SK-N-SH treated with all-trans-retinoic acid at 6 μM for 48 hours (cell line): Measurements from ENCODE around the gene AP3B1.

Experiments used
- ISL1 ChIP-seq: fragments of 250-450 bp; sonication (Bioruptor Pico); IDR thresholded peaks from 2 replicates; pipeline ENCODE4 v2.1.2; 2022; ENCODE audit warnings: mild to moderate bottlenecking, moderate library complexity
- RARB ChIP-seq: fragments of 250-450 bp; sonication (Bioruptor Pico); IDR thresholded peaks from 2 replicates; pipeline ENCODE4 v1.8.0; 2021; ENCODE audit warnings: mild to moderate bottlenecking, moderate library complexity
- TCF4 ChIP-seq: fragments of 250-450 bp; sonication (Bioruptor Pico); IDR thresholded peaks from 2 replicates; pipeline ENCODE4 v1.8.0; 2021; ENCODE audit warnings: mild to moderate bottlenecking, moderate library complexity, borderline replicate concordance
- ZNF565 ChIP-seq: fragments of 450-650 bp; formaldehyde crosslinking; conservative IDR thresholded peaks from 2 replicates; pipeline ENCODE4 v1.5.0; 2020; ENCODE audit warnings: low read depth, mild to moderate bottlenecking, moderate library complexity
- ZNF70 ChIP-seq: fragments of 450-650 bp; formaldehyde crosslinking; IDR thresholded peaks from 2 replicates; pipeline ENCODE4 v1.5.0; 2020; ENCODE audit warnings: mild to moderate bottlenecking, moderate library complexity

- TF ChIP-seq RARB (CRISPR knock-in tag) (no peak), TCF4 (CRISPR knock-in tag) (no peak), ISL1 (CRISPR knock-in tag) (no peak), ZNF565 (CRISPR knock-in tag) (no peak), ZNF70 (CRISPR knock-in tag) (no peak)
These were observed 341.1 kb downstream of the AP3B1 start for GRCh38 chr5:77953374-77953773.
